GM23248 (cell line): ENCODE data around the gene EVL. TPM values are rescaled to one million over a fixed set of nuclear protein-coding genes. Genes with fewer than 3 reads are reported as not detected.

Source experiments
- DNase-seq: peaks from one replicate; pipeline ENCODE4 v3.0.0-alpha.2; 2015
- H2AFZ ChIP-seq: fragments of 200-600 bp; sonication (generic); 2 replicates; pipeline ENCODE4 v1.6.1; 2016; ENCODE audit warnings: antibody characterized with exemption
- H3F3A ChIP-seq: fragments of 200-600 bp; sonication (generic); 2 replicates; pipeline ENCODE4 v1.6.1; 2016; ENCODE audit warnings: mild to moderate bottlenecking, antibody characterized with exemption, mixed run types; ENCODE audit not compliant: insufficient read depth
- H3K27ac ChIP-seq: fragments of 200-600 bp; sonication (generic); 2 replicates; pipeline ENCODE4 v1.5.1; 2016; ENCODE audit warnings: mild to moderate bottlenecking
- H3K27me3 ChIP-seq: fragments of 200-600 bp; sonication (generic); replicated peaks from 2 replicates; pipeline ENCODE4 v1.6.1; 2016; ENCODE audit warnings: mild to moderate bottlenecking; ENCODE audit not compliant: insufficient read depth
- H3K36me3 ChIP-seq: fragments of 200-600 bp; sonication (generic); 2 replicates; pipeline ENCODE4 v1.6.1; 2016; ENCODE audit warnings: low read depth, mild to moderate bottlenecking
- H3K4me1 ChIP-seq: fragments of 200-600 bp; sonication (generic); 2 replicates; pipeline ENCODE4 v1.6.1; 2016; ENCODE audit warnings: mild to moderate bottlenecking; ENCODE audit not compliant: insufficient read depth
- H3K4me2 ChIP-seq: fragments of 200-600 bp; sonication (generic); one replicate; pipeline ENCODE4 v1.6.1; 2016; ENCODE audit warnings: mild to moderate bottlenecking; ENCODE audit not compliant: unreplicated experiment
- H3K4me3 ChIP-seq: fragments of 200-600 bp; sonication (generic); 2 replicates; pipeline ENCODE4 v1.5.1; 2016; ENCODE audit warnings: mild to moderate bottlenecking
- H3K79me2 ChIP-seq: fragments of 200-600 bp; sonication (generic); 2 replicates; pipeline ENCODE4 v1.6.1; 2016; ENCODE audit warnings: mild to moderate bottlenecking; ENCODE audit not compliant: insufficient read depth
- H3K9ac ChIP-seq: fragments of 200-600 bp; sonication (generic); 2 replicates; pipeline ENCODE4 v1.6.1; 2016; ENCODE audit warnings: mild to moderate bottlenecking
- H3K9me2 ChIP-seq: fragments of 200-600 bp; sonication (generic); 2 replicates; pipeline ENCODE4 v1.6.1; 2016; ENCODE audit warnings: mixed run types, mild to moderate bottlenecking, moderate library complexity; ENCODE audit not compliant: insufficient read depth
- H3K9me3 ChIP-seq: fragments of 200-600 bp; sonication (generic); one replicate; pipeline ENCODE4 v1.6.1; 2017; ENCODE audit warnings: low read depth
- H4K20me1 ChIP-seq: fragments of 200-600 bp; sonication (generic); 2 replicates; pipeline ENCODE4 v1.6.0; 2016; ENCODE audit not compliant: insufficient read depth
- EZH2 ChIP-seq: fragments of 200-600 bp; sonication (generic); IDR thresholded peaks from 2 replicates; pipeline ENCODE4 v1.6.1; 2018; ENCODE audit warnings: antibody characterized with exemption, mild to moderate bottlenecking; ENCODE audit not compliant: insufficient read depth, poor library complexity, severe bottlenecking
- EZH2phosphoT487 ChIP-seq: fragments of 200-600 bp; sonication (generic); IDR thresholded peaks from 2 replicates; pipeline ENCODE4 v1.6.1; 2018; ENCODE audit warnings: antibody characterized with exemption, moderate library complexity, mild to moderate bottlenecking, low read depth; ENCODE audit not compliant: insufficient read depth
- WGBS, 2 experiments: methylation state at CpG; one replicate each; pipeline ENCODE4 v1.1.6; 2015 to 2017; ENCODE audit warnings: low lambda C conversion rate in 2 of 2, low coverage in 1 of 2; ENCODE audit errors: missing lambda C conversion rate in 2 of 2; 5-methylcytosine and 5-hydroxymethylcytosine counted together
- in situ Hi-C: fragments of 300-500 bp; cut with MboI; formaldehyde crosslinking; loops from 2 replicates; pipeline ENCODE4 v1.15.0; 2020
- polyA plus RNA-seq: library from polyadenylated mRNA; unstranded; fragments of >200 nt; fragmentation: Nextera tagmentation; extraction: Ambion mirVana; gene quantifications from 2 replicates; pipeline ENCODE4 v1.2.1, GENCODE V29; 2016
- total RNA-seq: library from RNA; depleted of rRNA; stranded (reverse); fragments of >200 nt; shearing (Covaris generic); gene quantifications from 2 replicates; pipeline ENCODE4 v1.2.3, GENCODE V29; 2014

Gene EVL
- total and polyA plus RNA-seq, 2 experiments from 2014 or later = 6.6 to 29.9 TPM

GRCh38 chr14:100100032-100100703 is 34.9 kb downstream of the EVL start:
- TF ChIP-seq EZH2 (no peak), EZH2phosphoT487 (no peak)
- Histone ChIP-seq H3K79me2 (no peaks in the 10 kb centered on the region), H3K36me3 (0 out of 2 replicates have a peak, but pooled peaks cover 12% of the 10 kb centered on the region), H2AFZ (no peak overlapping the region), H3K4me2 (no peak overlapping the region), H3K9me2 (no peaks in the 10 kb centered on the region), H4K20me1 (no peaks in the 10 kb centered on the region), H3K9me3 (no peaks in the 10 kb centered on the region), H3K9ac (no peak overlapping the region), H3K27ac (no peak overlapping the region), H3K4me1 (peaks cover 25% of the 10 kb centered on the region), H3K4me3 (no peak overlapping the region), H3F3A (peaks cover 25% of the 10 kb centered on the region), H3K27me3 (no peaks in the 10 kb centered on the region)
- no peak for DNase-seq
- 95% methylated on average over 14 of the region's 14 CpGs for WGBS, 2 experiments
- in situ Hi-C loops = no loop called here

GRCh38 chr14:100102156-100102785 is 37.0 kb downstream of the EVL start:
- 95 to 98% methylated on average over 8 of the region's 8 CpGs for WGBS, 2 experiments
- TF ChIP-seq EZH2phosphoT487 (no peak), EZH2 (no peak)
- no peak overlapping the region for H3K4me2 ChIP-seq

GRCh38 chr14:100103250-100104005 is 38.2 kb downstream of the EVL start:
- no peaks in the 10 kb centered on the region for H3K9me2 ChIP-seq
- H3K4me3 ChIP-seq = no peak overlapping the region
- no peaks in the 10 kb centered on the region for H3K27me3 ChIP-seq
- H3K9me3 ChIP-seq = no peaks in the 10 kb centered on the region
- no peaks in the 10 kb centered on the region for H4K20me1 ChIP-seq
- in situ Hi-C loops = no loop called here
- DNase-seq = no peak
- H3K4me2 ChIP-seq = no peak overlapping the region
- TF ChIP-seq EZH2 (no peak), EZH2phosphoT487 (no peak)
- no peak overlapping the region for H3K27ac ChIP-seq
- H3K9ac ChIP-seq = no peak overlapping the region
- WGBS, 2 experiments = 85 to 88% methylated on average over 9 to 10 of the region's 10 CpGs
- peaks cover 23% of the 10 kb centered on the region for H3K4me1 ChIP-seq
- 0 out of 2 replicates have a peak, but pooled peaks cover 4% of the 10 kb centered on the region for H3K79me2 ChIP-seq
- H3K36me3 ChIP-seq = 0 out of 2 replicates have a peak, but pooled peaks cover 5% of the 10 kb centered on the region
- H3F3A ChIP-seq = 0 out of 2 replicates have a peak, but pooled peaks cover 8% of the 10 kb centered on the region
- no peak overlapping the region for H2AFZ ChIP-seq

More at GRCh38 chr14:100102156-100102785, 37.0 kb downstream of the EVL start:
- Histone ChIP-seq H3K4me3 (no peak overlapping the region), H3K36me3 (0 out of 2 replicates have a peak, but pooled peaks cover 12% of the 10 kb centered on the region), H2AFZ (no peak overlapping the region), H3K27ac (no peak overlapping the region), H3K9ac (no peak overlapping the region), H3K79me2 (0 out of 2 replicates have a peak, but pooled peaks cover 4% of the 10 kb centered on the region), H3F3A (0 out of 2 replicates have a peak, but pooled peaks cover 10% of the 10 kb centered on the region), H4K20me1 (no peaks in the 10 kb centered on the region), H3K4me1 (peaks cover 14% of the 10 kb centered on the region; the same call in 1 of the 2 replicates), H3K9me3 (no peaks in the 10 kb centered on the region), H3K27me3 (no peaks in the 10 kb centered on the region), H3K9me2 (no peaks in the 10 kb centered on the region)
- DNase-seq = no peak
- in situ Hi-C loops = no loop called here

GRCh38 chr14:100104006-100104352 is 38.8 kb downstream of the EVL start:
- Histone ChIP-seq H4K20me1 (no peaks in the 10 kb centered on the region), H3K9me2 (no peaks in the 10 kb centered on the region), H3K9me3 (no peaks in the 10 kb centered on the region), H3K36me3 (no peaks in the 10 kb centered on the region), H3K27me3 (no peaks in the 10 kb centered on the region), H3K27ac (no peak overlapping the region), H3K4me1 (peaks cover 27% of the 10 kb centered on the region), H3K4me2 (no peak overlapping the region), H3K4me3 (no peak overlapping the region), H3F3A (0 out of 2 replicates have a peak, but pooled peaks cover 8% of the 10 kb centered on the region), H3K79me2 (0 out of 2 replicates have a peak, but pooled peaks cover 4% of the 10 kb centered on the region), H2AFZ (no peak overlapping the region), H3K9ac (no peak overlapping the region)
- no peak for DNase-seq
- in situ Hi-C loops = no loop called here
- no peak for TF ChIP-seq EZH2
- no peak for TF ChIP-seq EZH2phosphoT487
- 89 to 96% methylated on average over 4 of the region's 4 CpGs for WGBS, 2 experiments
